Stimulated activated CD8-positive, alpha-beta memory T cell treated with anti-CD3 and anti-CD28 coated beads, Interleukin-12 subunit alpha, Interleukin-12 subunit beta, amount 100 ng/mL, for 24 hours (primary cell): ENCODE measurements around the gene ROBO3.

Experiments used
- DNase-seq: peaks from one replicate; pipeline ENCODE4 v3.0.0-alpha.2; 2020; ENCODE audit errors: extremely low read depth

The ROBO3 gene

GRCh38 chr11:124920870-124921609 lies 55.8 kb downstream of the ROBO3 start:
- DNase-seq = peak; percentile 61

- DNase-seq = no peak
These were observed 57.6 kb downstream of the ROBO3 start for GRCh38 chr11:124922831-124923230.

GRCh38 chr11:124923296-124923695 lies 58.1 kb downstream of the ROBO3 start:
- DNase-seq = no peak

- no peak for DNase-seq
These were observed 63.9 kb downstream of the ROBO3 start for GRCh38 chr11:124928942-124929665.

- DNase-seq = no peak
These were observed 65.6 kb downstream of the ROBO3 start for GRCh38 chr11:124930799-124931198.
